ENCODE results near the gene MLH1. TPM values are rescaled to one million over a fixed set of nuclear protein-coding genes. Genes with fewer than 3 reads are reported as not detected.
"Not testable (repeated sequence)": the region's sequence is repeated elsewhere in the genome, so short reads cannot be mapped to it uniquely, and the experiment has no call there.

Gene MLH1
- total and polyA plus RNA-seq, 2 donors from 2014 or later: 22.9 to 29.2 TPM

GRCh38 chr3:36959821-36960220 is 33.5 kb upstream of the MLH1 start:
- H3K27me3 ChIP-seq (ENCODE audit: control insufficient read depth, insufficient read depth, low read length): no peaks in the 10 kb centered on the region
- no peaks in the 10 kb centered on the region for H3K36me3 ChIP-seq (ENCODE audit: control insufficient read depth in 2 of 3, insufficient read depth in 3 of 3, low read length in 3 of 3)
- intact Hi-C loops (cut with DNase I): loop anchor here (10.0 kb wide), 1 partner anchor 225 kb away; no protein-coding TSS in a partner anchor
- TF ChIP-seq, protein P1, sequence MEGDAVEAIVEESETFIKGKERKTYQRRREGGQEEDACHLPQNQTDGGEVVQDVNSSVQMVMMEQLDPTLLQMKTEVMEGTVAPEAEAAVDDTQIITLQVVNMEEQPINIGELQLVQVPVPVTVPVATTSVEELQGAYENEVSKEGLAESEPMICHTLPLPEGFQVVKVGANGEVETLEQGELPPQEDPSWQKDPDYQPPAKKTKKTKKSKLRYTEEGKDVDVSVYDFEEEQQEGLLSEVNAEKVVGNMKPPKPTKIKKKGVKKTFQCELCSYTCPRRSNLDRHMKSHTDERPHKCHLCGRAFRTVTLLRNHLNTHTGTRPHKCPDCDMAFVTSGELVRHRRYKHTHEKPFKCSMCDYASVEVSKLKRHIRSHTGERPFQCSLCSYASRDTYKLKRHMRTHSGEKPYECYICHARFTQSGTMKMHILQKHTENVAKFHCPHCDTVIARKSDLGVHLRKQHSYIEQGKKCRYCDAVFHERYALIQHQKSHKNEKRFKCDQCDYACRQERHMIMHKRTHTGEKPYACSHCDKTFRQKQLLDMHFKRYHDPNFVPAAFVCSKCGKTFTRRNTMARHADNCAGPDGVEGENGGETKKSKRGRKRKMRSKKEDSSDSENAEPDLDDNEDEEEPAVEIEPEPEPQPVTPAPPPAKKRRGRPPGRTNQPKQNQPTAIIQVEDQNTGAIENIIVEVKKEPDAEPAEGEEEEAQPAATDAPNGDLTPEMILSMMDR (IDR thresholded peaks at IDR 0.05; ENCODE audit: borderline replicate concordance, extremely low read depth, insufficient read depth): no peak
- H3K27ac ChIP-seq (ENCODE audit: low read depth in 2 of 2, low read length in 2 of 2): no peak overlapping the region
- no peaks in the 10 kb centered on the region for H3K4me1 ChIP-seq (ENCODE audit: control insufficient read depth in 2 of 3, insufficient read depth in 2 of 3, low read depth in 1 of 3, low read length in 3 of 3)
- DNase-seq: peak in 2 of 5 donors; percentile 19 to 39
- H3K9me3 ChIP-seq (ENCODE audit: control insufficient read depth in 2 of 3, insufficient read depth in 1 of 3, low read length in 3 of 3): no peaks in the 10 kb centered on the region
- FAIRE-seq: no peak
- no peak overlapping the region for H3K4me3 ChIP-seq (ENCODE audit: low read length in 3 of 3)
- no peak overlapping the region for H3K9ac ChIP-seq (ENCODE audit: low read length in 3 of 3)

DNA sequence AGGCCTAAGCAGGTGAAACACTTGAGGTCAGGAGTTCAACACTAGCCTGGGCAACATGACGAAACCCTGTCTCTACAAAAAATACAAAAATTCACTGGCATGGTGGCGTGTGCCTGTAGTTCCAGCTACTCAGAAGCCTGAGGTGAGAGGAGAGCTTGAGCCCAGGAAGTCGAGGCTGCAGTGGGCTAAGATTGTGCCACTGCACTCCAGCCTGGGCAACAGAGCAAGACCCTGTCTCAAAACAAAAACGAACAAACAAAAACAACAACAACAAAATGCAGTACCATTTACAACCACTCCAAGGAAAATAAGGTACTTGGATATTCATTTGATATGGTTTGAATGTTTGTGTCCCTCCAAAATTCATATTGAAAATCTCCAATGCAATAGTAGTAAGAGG is 32.8 kb upstream of the MLH1 start:
- no peaks in the 10 kb centered on the region for H3K9me3 ChIP-seq (ENCODE audit: control insufficient read depth in 2 of 3, insufficient read depth in 1 of 3, low read length in 3 of 3)
- H3K4me3 ChIP-seq (ENCODE audit: low read length in 3 of 3): no peak overlapping the region
- FAIRE-seq: no peak
- no peaks in the 10 kb centered on the region for H3K36me3 ChIP-seq (ENCODE audit: control insufficient read depth in 2 of 3, insufficient read depth in 3 of 3, low read length in 3 of 3)
- no peaks in the 10 kb centered on the region for H3K4me1 ChIP-seq (ENCODE audit: control insufficient read depth in 2 of 3, insufficient read depth in 2 of 3, low read depth in 1 of 3, low read length in 3 of 3)
- TF ChIP-seq, protein P1 (IDR thresholded peaks at IDR 0.05; ENCODE audit: borderline replicate concordance, extremely low read depth, insufficient read depth): no peak
- H3K9ac ChIP-seq (ENCODE audit: low read length in 3 of 3): no peak overlapping the region
- no peaks in the 10 kb centered on the region for H3K27me3 ChIP-seq (ENCODE audit: control insufficient read depth, insufficient read depth, low read length)
- no peak for DNase-seq
- H3K27ac ChIP-seq (ENCODE audit: low read depth in 2 of 2, low read length in 2 of 2): no peak overlapping the region
- intact Hi-C loops (cut with DNase I): no loop called here

GRCh38 chr3:36963008-36963407 is 30.3 kb upstream of the MLH1 start:
- H3K4me1 ChIP-seq (ENCODE audit: control insufficient read depth in 2 of 3, insufficient read depth in 2 of 3, low read depth in 1 of 3, low read length in 3 of 3); H3K4me3 ChIP-seq (ENCODE audit: low read length in 3 of 3); H3K9me3 ChIP-seq (ENCODE audit: control insufficient read depth in 2 of 3, insufficient read depth in 1 of 3, low read length in 3 of 3); H3K36me3 ChIP-seq (ENCODE audit: control insufficient read depth in 2 of 3, insufficient read depth in 3 of 3, low read length in 3 of 3); intact Hi-C loops (cut with DNase I); DNase-seq; H3K9ac ChIP-seq (ENCODE audit: low read length in 3 of 3); H3K27me3 ChIP-seq (ENCODE audit: control insufficient read depth, insufficient read depth, low read length); H3K27ac ChIP-seq (ENCODE audit: low read depth in 2 of 2, low read length in 2 of 2); FAIRE-seq: not testable (repeated sequence)

- Histone ChIP-seq H3K36me3 (ENCODE audit: control insufficient read depth in 2 of 3, insufficient read depth in 3 of 3, low read length in 3 of 3) (no peaks in the 10 kb centered on the region), H3K27me3 (ENCODE audit: control insufficient read depth, insufficient read depth, low read length) (no peaks in the 10 kb centered on the region), H3K4me1 (ENCODE audit: control insufficient read depth in 2 of 3, insufficient read depth in 2 of 3, low read depth in 1 of 3, low read length in 3 of 3) (no peaks in the 10 kb centered on the region), H3K4me3 (ENCODE audit: low read length in 3 of 3) (no peak overlapping the region), H3K9me3 (ENCODE audit: control insufficient read depth in 2 of 3, insufficient read depth in 1 of 3, low read length in 3 of 3) (no peaks in the 10 kb centered on the region), H3K27ac (ENCODE audit: low read depth in 2 of 2, low read length in 2 of 2) (no peak overlapping the region), H3K9ac (ENCODE audit: low read length in 3 of 3) (no peak overlapping the region)
- TF ChIP-seq, protein P1 (IDR thresholded peaks at IDR 0.05; ENCODE audit: borderline replicate concordance, extremely low read depth, insufficient read depth): no peak
- no peak for DNase-seq
- no peak for FAIRE-seq
- intact Hi-C loops (cut with DNase I): no loop called here
Measured at GRCh38 chr3:36964331-36964730, 29.0 kb upstream of the MLH1 start.

All from kidney (tissue), 14 donors.